Frontal cortex (tissue), 4 donors: ENCODE results near the gene SMYD3. TPM values are rescaled to one million over a fixed set of nuclear protein-coding genes. Genes with fewer than 3 reads are reported as not detected.
"Not testable (repeated sequence)": the region's sequence is repeated elsewhere in the genome, so short reads cannot be mapped to it uniquely, and the experiment has no call there.

ENCODE experiments used
- DNase-seq, 2 donors: peaks; one replicate each; pipeline ENCODE4 v3.0.0; 2012; ENCODE audit warnings: low spot score in 2 of 2
- FAIRE-seq: peaks from 2 replicates; lab custom pipeline; 2012; peaks lifted over from hg19 to GRCh38; lab: Jason Lieb, UNC
- total RNA-seq: library from RNA; depleted of rRNA; stranded (reverse); fragments of >200 nt; gene quantifications from one replicate; pipeline ENCODE4 v1.2.3, GENCODE V29; 2014
- donor health status: control.
- donor health status: control.
- donor health status: control.

SMYD3 gene
- total RNA-seq, 1 donor from 2014 or later = 32.2 TPM

DNA sequence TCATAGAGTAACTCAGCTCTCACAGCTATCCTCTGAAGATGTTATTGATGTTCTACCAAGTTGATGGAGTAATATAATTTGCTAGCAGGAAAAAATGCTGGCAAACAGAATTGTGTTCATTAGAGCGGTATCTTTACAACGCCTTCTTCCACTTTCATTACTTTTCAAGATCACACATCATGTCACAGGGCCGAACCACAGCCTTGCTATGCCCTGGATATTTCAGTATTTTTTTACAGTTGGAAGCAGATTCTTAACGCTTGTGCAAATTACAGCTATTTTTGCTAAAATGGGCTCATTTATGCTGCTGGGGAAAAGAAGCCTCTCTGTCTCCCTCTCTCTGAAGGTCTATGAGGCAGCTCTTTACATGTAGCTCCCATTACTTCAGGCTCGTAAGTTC, 720.1 kb downstream of the SMYD3 start:
- FAIRE-seq (no peak), DNase-seq (no peak)

DNA sequence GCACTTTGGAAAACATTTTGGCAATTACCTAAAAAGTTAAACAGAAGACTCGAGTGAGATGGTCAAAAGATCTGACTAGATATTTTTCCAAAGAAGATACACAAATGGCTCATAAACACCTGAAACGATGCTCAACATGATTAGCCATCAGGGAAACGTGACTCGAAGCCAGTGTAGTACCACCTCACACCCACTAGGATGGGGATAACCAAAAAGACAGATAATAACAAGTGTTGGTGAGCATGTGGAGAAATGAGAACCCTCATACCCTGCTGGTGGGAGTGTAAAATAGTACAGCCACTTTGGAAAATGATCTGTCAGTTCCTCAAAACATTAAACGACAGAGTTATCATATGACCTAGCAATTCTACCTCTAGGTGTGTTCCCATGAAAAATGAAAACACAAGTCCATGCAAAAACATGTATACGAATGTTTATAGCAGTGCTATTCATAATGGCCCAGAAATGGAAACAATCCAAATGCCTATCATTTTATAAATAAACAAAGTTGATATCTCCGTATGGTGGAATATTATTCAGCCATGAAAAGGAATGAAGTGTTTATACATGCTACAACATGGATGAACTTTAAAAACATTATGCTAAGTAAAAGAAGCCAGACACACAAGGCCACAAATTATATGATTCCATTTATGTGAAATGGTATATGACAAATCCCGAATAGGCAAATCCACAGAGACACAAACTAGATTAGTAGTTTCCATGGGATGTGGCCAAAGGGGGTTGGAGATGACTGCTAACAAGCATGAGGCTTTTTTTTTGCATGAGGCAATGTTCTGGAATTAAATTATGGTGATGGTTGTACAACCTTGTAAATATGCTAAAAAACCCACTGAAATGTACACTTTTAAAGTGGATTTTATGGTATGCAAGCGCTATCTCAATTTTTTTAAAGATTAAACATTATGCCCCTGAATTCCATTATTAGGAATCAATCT, 727.0 kb downstream of the SMYD3 start:
- no peak for FAIRE-seq

DNA sequence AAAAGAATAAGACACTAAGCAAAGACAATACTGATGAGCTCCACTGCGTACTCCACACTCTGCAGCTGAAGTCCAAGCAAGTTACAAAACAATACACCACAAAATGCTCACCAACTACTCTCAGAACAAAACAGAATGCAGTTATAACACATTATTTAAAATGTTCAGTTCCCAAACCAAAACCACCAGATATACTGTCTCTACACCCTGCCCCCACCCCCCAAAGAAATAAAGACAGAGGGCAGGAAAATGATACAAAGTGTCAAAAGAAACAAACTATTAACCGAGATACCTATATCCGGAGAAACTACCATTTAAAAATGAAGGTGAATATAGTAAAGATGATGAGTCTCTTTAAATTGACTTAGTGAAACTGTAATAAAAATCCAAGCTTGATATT, 729.3 kb downstream of the SMYD3 start:
- DNase-seq = no peak
- no peak for FAIRE-seq

More for the DNA sequence above, 727.0 kb downstream of the SMYD3 start:
- DNase-seq = no peak

DNA sequence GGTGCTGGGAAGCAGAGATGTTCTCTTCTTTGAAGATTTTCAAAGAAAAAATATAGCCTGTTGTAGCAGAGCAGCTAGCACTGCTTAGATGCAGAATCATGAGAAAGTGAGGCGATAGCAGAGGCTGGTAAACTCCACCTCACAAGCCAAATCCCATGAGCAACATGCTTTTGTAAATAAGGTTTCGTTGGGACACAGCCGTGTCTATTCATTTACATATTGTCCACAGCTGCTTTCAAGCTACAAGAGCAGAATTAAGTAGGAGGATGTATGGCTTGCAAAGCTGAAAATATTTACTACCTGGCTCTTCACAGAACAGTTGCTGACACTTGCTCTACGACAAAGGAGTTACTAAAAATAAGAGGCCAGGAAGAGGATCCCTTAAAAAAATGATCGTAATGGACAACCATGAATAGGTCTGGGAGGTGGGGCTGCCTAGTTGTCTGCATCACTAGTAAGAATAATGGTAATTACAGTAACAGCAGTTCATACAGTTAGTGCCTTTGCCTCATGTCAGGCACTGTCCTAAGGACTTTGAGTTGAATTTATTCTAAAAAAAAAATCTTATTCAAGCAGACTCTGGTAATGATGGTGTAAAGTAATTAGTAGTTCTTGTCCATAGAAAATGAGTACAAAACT, 730.3 kb downstream of the SMYD3 start:
- DNase-seq = no peak

DNA sequence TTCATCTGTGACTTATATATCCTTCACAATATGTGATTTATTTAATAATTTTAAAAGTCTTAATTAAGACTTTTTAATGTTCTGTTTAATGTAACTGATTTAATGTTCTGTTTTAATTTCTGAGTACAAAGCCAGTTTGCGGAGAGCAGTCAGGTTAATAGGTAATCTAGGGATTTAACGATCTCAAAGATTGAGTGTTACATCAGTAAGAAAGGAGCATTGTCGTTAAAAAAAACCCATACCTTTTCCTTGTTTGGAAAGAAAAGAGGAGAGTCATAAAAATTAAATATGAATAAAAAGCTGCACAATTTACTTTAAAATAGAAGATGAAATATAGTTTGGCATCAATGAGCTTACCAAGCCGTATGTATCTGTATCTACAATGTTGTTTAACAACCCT, 730.9 kb downstream of the SMYD3 start:
- DNase-seq (no peak), FAIRE-seq (no peak)

More for the DNA sequence above, 730.3 kb downstream of the SMYD3 start:
- no peak for FAIRE-seq

DNA sequence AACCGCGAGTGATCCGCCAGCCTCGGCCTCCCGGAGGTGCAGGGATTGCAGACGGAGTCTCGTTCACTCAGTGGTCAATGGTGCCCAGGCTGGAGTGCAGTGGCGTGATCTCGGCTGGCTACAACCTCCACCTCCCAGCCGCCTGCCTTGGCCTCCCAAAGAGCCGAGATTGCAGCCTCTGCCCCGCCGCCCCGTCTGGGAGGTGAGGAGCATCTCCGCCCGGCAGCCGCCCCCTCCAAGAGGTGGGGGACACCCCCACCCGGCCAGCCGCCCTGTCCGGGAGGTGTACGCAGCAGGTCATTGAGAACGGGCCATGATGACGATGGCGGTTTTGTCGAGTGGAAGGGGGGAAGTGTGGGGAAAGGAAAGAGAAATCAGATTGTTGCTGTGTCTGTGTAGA, 732.1 kb downstream of the SMYD3 start:
- DNase-seq, FAIRE-seq: not testable (repeated sequence)

DNA sequence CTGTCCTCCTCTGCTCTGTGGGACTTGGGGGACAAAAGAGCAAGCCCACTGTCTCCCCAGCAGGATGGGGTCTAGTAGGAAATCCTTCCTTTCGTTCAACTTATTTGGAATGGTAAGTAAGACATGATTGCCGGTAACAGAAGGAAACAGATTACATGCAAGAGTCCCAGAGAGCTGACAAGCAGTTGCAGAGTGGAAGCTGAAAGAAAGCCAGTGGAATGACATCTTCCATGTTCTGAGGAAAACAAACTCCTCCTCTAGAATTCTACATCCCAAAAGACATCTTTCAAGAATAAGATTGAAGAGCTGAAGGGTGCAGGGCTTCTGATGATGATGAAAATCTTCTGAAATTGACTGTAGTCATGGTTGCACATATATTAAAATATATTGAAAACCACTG, 732.9 kb downstream of the SMYD3 start:
- no peak for FAIRE-seq
- DNase-seq = no peak

DNA sequence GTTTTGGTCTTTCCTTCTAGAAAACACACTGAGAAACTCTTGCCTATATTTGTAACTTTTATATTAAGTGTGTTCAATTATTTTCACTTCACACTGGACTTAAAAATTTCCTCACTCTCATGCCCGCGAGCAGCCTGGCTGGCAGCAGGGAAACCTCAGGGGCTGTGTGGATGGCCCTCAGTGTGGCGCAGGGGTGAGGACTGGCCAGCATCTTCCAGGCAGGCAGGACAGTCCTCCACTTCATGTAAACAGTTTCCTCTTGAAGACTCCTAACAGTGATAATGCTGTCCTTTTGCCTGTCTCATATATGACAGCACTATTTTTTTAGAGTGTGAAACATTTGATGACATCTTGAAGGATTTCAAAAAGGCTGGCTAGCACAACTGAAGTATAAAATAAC, 733.7 kb downstream of the SMYD3 start:
- FAIRE-seq (no peak), DNase-seq (no peak)

DNA sequence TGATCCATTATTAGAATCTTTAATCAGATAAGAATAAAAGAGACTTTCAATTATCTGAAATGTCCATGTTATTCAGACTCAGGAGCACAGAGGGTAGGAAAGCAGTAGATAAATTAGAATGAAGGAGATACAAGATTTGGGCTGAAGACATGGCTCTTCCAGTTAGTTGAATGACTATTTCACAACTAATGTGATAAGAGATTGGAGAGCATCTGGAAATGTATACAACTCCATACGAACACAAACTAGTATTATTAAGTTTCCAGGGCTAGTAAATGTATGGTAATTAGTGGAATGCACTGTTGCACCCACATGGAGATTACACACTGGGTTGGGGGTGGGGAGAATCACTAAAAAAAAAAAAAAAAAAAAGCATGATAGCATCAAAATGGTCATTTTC, 734.3 kb downstream of the SMYD3 start:
- no peak for FAIRE-seq
- no peak for DNase-seq

DNA sequence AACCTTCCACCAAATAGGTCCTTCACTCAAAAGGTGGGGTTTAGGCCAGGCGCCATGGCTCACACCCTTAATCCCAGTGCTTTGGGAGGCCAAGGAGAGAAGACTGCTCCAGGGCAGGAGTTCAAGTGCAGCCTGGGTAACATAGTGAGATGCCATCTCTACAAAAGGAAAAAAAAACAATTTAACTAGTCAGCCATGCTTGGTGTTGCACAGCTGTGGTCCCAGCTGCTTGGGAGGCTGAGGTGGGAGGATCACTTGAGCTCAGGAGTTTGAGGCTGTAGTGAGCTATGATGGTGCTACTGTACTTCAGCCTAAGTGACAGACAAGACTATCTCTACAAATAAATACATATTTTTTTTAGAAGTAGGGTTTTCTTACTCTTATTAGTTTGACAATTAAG, 734.8 kb downstream of the SMYD3 start:
- DNase-seq (no peak), FAIRE-seq (no peak)

DNA sequence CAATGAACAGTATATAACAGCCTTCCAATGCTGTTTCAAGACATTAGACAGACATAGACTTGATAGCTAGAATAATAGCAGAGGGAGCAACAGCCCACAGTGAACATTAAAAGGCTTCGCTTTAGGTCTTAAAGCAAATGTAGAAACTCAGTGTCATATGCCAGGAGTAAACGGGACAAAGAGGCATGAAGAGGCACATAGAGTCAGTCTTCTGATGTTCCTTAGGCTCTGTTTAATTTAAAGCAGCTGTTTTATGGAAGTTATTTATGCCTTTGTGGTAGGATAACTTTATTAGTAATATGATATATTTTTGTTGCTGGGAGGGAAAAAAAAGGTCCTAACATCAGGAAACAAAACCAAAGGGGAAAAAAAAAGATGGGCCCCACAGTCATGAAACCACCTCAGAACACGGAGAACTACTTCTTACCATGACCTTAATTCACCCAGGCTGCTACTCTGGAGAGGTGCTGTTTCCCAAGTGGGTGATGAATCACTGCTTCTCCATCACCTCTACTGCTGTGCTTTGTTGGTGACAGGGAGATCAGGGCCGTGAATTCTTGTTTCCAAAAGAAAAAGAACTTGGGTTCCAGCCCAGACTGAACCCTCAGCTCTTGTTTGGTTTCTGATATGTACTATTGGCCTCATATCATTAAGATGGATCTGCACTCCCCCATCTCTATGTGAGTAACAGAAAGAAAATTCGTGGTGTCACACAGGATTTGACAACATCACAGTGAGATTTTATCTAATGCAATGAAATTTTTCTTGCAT, 735.4 kb downstream of the SMYD3 start:
- peak in 1 of 2 donors; percentile 10 for DNase-seq
- no peak for FAIRE-seq

DNA sequence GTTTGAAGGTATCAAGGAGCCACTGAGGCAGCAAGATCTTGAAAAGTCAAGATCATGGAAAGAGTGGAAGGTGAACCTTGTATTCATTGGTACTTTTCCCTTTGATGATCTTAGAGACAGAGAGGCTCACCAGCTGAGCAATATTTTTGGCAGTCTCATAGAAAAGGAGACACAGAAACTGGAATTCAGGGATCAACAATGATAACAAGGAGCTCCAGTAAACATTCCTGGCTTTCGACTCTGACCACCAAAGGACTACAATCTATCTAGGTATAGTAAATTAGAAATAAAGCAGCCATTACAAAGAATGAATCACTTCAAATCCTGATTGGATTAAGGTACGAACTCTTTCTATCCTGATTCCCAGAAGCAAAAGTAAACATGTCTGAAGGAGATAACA, 736.9 kb downstream of the SMYD3 start:
- DNase-seq (no peak), FAIRE-seq (no peak)

DNA sequence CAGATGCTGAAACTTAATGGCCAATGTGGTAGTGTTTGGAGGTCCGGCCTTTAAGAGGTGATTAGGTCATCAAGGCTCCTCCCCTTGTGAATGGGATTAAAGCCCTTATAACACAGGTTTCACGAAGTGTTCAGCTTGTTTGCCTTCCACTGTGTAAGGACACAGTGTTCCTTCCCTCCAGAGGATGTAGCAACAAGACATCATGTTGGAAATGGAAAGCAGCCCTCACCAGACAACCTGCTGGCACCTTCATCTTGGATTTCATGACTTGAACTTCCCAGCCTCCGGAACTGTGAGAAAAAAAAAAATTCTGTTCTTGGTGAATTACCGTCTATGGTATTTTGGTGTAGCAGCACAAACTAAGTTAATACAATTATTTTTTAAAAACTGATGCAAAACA, 738.5 kb downstream of the SMYD3 start:
- no peak for DNase-seq

DNA sequence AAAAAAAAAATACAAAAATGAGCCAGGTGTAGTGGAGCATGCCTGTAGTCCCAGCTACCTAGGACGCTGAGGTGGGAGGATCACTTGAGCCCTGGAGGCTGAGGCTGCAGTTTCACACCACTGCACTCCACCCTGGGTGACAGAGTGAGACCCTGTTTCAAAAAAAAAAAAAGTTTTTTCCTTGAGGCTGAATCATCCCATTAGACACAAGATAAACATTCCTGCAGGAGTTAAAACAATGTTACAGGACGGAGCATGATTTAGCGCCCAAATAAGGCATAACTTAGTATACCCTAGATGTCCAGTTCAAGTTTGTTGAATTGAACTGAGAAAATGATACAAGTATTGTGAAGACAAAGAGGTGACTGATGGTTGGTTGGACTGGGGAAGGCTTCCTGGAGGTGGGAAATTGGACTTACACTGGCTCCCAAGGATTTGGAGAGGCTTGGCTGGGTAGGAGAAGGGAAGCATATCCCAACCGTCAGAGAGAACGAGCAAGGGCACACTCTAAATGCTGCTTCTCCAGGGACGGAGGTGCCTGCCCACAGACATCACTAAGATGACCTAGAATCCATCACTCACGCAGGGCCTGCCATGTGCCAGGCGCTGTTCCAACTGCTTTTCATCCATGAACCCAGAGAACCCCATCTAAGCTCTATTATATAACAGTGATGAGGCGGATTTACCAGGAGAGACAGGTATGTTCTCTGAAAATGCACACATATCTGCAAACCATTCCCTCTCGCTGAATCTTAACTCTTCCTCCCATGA, 741.7 kb downstream of the SMYD3 start:
- DNase-seq = no peak
- no peak for FAIRE-seq

More for the DNA sequence above, 738.5 kb downstream of the SMYD3 start:
- FAIRE-seq = no peak

DNA sequence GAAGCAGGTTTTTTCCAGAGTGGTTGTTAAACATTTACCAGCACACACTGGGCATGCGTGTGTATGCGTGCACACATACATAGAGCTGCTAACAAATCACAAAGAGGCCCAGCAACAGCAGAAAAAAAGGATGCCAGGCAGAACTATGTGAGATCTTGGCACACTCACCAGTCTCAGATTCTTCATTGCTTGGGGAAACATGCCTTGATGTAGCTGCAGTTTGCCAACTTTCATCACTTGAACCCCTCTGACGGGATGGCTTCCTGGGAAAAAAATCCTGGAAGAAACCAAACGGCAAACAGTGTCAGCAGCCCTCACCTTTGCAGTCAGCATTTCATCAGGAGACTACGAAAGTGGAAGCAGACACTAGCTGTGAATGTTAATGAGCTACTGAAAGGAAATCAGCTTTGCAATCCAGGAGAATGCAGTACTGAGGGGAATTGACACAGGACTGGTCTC, 743.2 kb downstream of the SMYD3 start:
- no peak for FAIRE-seq
- DNase-seq = no peak

DNA sequence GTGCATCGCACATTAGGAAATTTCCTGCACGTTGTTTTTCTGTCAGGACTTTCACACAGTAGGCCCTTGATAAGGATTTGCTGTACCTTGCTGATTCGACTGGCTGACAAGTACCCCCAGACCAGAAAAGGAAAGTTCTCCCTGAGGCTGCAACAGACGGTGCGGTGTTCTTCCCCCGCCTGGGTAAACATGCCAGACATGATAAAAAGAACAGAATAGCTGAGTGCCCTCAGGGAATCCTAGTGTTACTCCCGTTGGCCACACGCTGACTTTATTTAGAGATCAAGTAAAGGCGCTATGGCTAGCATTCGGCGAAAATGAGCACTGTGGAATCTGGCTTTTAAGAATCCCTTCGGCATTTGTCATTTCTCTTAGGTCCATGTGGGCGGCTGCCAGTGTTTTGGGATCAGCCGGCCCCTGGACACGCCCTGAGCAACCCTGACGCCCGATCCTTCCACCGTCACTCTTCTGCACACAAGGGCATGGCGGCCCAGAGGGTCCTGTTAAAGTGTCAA, 744.6 kb downstream of the SMYD3 start:
- FAIRE-seq (no peak), DNase-seq (no peak)

DNA sequence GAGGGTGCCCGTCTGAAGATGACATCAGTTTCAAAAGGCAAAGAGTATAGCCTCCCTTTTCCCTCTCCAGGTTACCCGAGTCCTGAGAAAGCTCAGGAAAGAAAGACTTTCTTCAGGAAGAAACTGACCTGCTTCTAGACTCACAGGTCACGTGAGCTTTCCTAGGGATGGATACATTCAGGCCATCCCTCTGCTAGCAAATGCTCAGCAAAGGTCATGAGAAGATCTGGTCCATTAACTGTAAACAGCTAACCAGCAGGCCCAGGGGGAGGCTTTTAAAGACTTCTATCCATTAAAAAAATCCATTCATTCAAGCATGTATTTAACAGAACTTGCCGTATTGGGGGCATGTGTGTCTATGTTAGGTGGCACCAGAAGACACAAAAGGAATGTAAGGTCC, 746.8 kb downstream of the SMYD3 start:
- FAIRE-seq = no peak
- no peak for DNase-seq

DNA sequence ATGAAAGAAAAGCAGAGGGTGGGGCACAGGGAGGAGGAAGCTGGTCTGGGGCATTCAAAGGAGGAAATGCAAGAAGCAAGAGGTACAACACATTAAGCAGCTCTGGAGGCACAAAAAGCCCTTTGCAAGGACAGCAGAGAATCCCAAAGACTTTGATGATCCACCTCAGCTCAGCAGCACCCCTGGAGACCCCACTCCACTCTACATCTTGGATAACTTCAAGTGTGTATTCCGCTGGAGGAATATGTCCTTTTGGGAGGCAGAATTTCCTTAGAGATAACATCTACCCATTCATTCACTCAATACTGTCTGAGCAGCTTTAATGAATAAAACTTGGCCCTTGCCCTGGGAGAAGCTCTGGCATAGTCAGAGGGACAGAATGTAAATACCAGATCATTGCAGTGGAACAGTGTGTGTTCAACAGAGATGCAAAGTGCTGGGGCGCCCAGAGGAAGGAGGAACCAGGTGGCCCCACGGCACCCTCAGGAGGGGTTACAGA, 752.6 kb downstream of the SMYD3 start:
- no peak for FAIRE-seq

DNA sequence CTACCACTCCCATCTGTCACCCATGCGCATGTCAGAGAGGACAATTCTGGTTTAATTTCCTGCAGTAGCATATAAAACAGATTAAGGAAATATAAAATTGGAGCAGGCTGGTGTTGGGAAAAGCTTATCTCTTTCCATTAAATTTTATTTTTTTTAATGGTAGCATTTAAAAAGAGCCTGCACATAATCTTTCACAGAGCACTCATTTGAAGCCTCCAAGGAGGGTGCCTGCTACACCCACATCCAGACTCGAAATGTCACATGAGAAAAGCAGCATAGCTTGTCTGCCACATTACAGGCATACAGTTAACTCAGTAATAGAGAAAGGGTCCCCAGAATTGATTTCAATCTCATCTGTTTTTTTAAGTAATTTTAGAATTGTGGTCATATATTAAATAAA, 753.3 kb downstream of the SMYD3 start:
- FAIRE-seq = no peak

More for the DNA sequence above, 752.6 kb downstream of the SMYD3 start:
- DNase-seq = no peak

More for the DNA sequence above, 753.3 kb downstream of the SMYD3 start:
- DNase-seq = no peak
